IMR-90 (cell line): Measurements from ENCODE around the gene CACNA2D1.

Experiments used
- BHLHE40 ChIP-seq: fragments of 150-350 bp; IDR thresholded peaks from 2 replicates; pipeline ENCODE4 v1.6.1; 2016; ENCODE audit warnings: mild to moderate bottlenecking, low read depth, low read length
- CEBPB ChIP-seq: IDR thresholded peaks from 2 replicates; pipeline ENCODE4 v1.6.1; 2012; ENCODE audit warnings: low read depth, low read length, improper control_type of control experiment
- CTCF ChIP-seq: conservative IDR thresholded peaks from 2 replicates; pipeline ENCODE4 v1.5.1; 2012; ENCODE audit warnings: mild to moderate bottlenecking, low read depth, low read length, improper control_type of control experiment
- ELK1 ChIP-seq: fragments of 150-350 bp; IDR thresholded peaks from 2 replicates; pipeline ENCODE4 v1.6.1; 2016; ENCODE audit warnings: low read depth, mild to moderate bottlenecking, low read length, moderate library complexity, borderline replicate concordance
- MAZ ChIP-seq: IDR thresholded peaks from 2 replicates; pipeline ENCODE4 v1.6.1; 2012; ENCODE audit warnings: low read depth, mild to moderate bottlenecking, low read length, improper control_type of control experiment, moderate library complexity, borderline replicate concordance
- MXI1 ChIP-seq: IDR thresholded peaks from 2 replicates; pipeline ENCODE4 v1.6.1; 2012; ENCODE audit warnings: low read depth, mild to moderate bottlenecking, low read length, moderate library complexity, borderline replicate concordance
- POLR2A ChIP-seq: IDR thresholded peaks from 2 replicates; pipeline ENCODE4 v1.6.1; 2012; ENCODE audit warnings: mild to moderate bottlenecking, low read depth, low read length
- RAD21 ChIP-seq: IDR thresholded peaks from 2 replicates; pipeline ENCODE4 v1.6.1; 2012; ENCODE audit warnings: low read length, improper control_type of control experiment
- USF2 ChIP-seq: fragments of 150-350 bp; IDR thresholded peaks from 2 replicates; pipeline ENCODE4 v1.6.1; 2017; ENCODE audit warnings: mild to moderate bottlenecking, antibody characterized with exemption, low read length, low read depth

DNA sequence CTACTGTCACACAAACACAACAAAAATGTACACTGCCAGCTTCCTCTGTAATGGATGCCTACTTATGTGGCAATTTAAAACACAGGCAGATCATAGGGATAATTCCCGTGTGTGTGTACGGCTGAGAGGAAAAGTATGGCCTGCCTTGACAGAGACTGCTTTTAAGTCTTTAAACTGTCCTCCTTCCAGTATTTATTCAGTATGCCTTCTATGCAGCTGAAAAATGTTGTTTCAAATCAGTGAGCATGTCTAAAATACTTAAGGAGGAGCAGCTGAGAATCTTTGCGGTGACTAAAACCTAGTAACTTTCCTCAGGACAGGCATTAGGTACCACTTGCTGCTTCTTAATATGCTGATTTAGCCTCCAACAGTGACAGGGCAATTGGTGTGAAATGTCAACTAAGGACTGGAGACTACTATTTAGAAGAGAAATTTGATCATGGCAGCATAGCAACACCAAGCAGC, 126.3 kb downstream of the CACNA2D1 start:
- TF ChIP-seq POLR2A = no peak
- no peak for TF ChIP-seq CTCF
- no peak for TF ChIP-seq CEBPB
- TF ChIP-seq USF2 = no peak
- no peak for TF ChIP-seq MAZ
- no peak for TF ChIP-seq RAD21
- TF ChIP-seq BHLHE40 = no peak
- no peak for TF ChIP-seq ELK1
- TF ChIP-seq MXI1 = no peak
